ENCODE measurements around the gene DHTKD1. TPM values are rescaled to one million over a fixed set of nuclear protein-coding genes. Genes with fewer than 3 reads are reported as not detected.
"Not testable (repeated sequence)": the region's sequence is repeated elsewhere in the genome, so short reads cannot be mapped to it uniquely, and the experiment has no call there.

The DHTKD1 gene
- total RNA-seq, 1 donor from 2014 or later, result 25.4 TPM

DNA sequence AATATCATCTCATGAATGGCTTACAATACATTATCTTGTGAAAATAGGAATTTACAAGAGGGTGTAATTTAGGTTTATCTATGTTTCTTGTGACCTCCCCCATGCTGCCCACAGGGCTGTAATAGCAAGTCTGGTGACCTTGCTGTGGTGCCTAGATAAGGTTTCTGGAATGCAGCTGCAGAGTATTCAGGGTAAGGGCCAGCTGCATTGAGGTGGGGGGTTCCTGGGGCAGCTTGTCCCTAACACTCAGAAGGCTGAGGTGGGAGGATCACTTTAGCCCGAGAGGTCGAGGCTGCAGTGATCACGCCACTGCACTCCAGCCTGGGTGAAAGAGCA, 5.3 kb upstream of the DHTKD1 start:
- DNase-seq (ENCODE audit: low read depth), result no peak
- H3K4me3 ChIP-seq (ENCODE audit: low read depth, low read length), result no peak overlapping the region
- TF ChIP-seq, protein P1, sequence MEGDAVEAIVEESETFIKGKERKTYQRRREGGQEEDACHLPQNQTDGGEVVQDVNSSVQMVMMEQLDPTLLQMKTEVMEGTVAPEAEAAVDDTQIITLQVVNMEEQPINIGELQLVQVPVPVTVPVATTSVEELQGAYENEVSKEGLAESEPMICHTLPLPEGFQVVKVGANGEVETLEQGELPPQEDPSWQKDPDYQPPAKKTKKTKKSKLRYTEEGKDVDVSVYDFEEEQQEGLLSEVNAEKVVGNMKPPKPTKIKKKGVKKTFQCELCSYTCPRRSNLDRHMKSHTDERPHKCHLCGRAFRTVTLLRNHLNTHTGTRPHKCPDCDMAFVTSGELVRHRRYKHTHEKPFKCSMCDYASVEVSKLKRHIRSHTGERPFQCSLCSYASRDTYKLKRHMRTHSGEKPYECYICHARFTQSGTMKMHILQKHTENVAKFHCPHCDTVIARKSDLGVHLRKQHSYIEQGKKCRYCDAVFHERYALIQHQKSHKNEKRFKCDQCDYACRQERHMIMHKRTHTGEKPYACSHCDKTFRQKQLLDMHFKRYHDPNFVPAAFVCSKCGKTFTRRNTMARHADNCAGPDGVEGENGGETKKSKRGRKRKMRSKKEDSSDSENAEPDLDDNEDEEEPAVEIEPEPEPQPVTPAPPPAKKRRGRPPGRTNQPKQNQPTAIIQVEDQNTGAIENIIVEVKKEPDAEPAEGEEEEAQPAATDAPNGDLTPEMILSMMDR (conservative IDR thresholded peaks at IDR 0.05; ENCODE audit: low read depth, low read length), result no peak

DNA sequence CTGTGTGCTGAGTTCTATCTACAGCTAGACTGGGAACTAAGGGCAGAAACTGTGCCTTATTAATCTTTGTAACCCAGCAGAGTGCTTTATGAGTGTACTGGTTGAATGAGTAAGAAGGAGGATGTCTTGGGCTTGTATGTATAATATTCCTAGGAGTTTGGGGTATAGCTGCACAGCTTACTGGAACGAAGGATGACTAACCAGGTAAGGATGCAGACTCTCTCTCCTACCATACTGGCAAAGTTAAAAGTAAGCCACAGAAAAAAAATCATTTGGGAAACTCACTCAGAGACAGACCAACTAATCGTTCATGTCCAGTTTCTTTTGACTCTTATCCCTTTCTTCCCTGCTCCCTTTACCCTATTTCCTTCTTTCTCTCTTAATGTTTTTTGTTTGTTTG, 1.4 kb upstream of the DHTKD1 start:
- peak; percentile 66 for DNase-seq (ENCODE audit: low read depth)
- no peak overlapping the region for H3K4me3 ChIP-seq (ENCODE audit: low read depth, low read length)
- TF ChIP-seq, protein P1 (conservative IDR thresholded peaks at IDR 0.05; ENCODE audit: low read depth, low read length), result no peak

- H3K4me3 ChIP-seq (ENCODE audit: low read depth, low read length); DNase-seq (ENCODE audit: low read depth): not testable (repeated sequence)
Measured at GRCh38 chr10:12071441-12071840, 2.7 kb downstream of the DHTKD1 start.

- no peak overlapping the region for H3K4me3 ChIP-seq (ENCODE audit: low read depth, low read length)
- TF ChIP-seq, protein P1 (conservative IDR thresholded peaks at IDR 0.05; ENCODE audit: low read depth, low read length), result no peak
- DNase-seq (ENCODE audit: low read depth), result no peak
Measured at GRCh38 chr10:12073526-12073925, 4.8 kb downstream of the DHTKD1 start.

DNA sequence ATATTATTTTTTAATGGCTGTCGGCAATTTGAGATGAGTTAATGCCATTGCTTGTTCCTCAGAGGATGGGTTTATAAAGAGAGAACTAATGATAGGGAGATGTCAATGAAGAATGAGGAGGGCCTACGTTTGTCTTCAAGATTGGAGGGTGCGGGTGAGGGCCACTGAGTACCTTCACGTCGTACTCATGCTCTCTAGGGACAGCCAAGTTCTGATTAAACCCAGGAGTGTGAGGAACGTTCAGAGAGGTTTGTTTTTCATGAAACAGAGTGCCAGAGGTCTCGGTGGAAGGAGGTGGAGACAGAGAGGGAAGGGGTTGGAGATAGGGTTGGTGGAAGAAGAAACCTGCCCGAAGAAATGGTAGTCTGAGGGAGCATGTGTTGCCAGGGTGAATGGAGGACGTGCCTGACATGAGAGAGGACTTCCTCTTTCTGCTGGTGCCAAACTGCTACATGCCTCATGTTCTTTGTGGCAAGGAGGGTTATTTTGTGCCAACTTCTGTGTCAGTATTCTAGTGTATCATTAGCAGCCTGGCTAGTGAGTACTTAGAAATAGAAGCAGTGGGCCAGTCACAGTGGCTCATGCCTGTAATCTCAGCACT, 8.9 kb downstream of the DHTKD1 start:
- TF ChIP-seq, protein P1 (conservative IDR thresholded peaks at IDR 0.05; ENCODE audit: low read depth, low read length), result no peak
- no peak overlapping the region for H3K4me3 ChIP-seq (ENCODE audit: low read depth, low read length)
- no peak for DNase-seq (ENCODE audit: low read depth)

GRCh38 chr10:12081470-12081869, 12.7 kb downstream of the DHTKD1 start:
- TF ChIP-seq, protein P1 (conservative IDR thresholded peaks at IDR 0.05; ENCODE audit: low read depth, low read length), result no peak
- no peak overlapping the region for H3K4me3 ChIP-seq (ENCODE audit: low read depth, low read length)
- no peak for DNase-seq (ENCODE audit: low read depth)

- TF ChIP-seq, protein P1 (conservative IDR thresholded peaks at IDR 0.05; ENCODE audit: low read depth, low read length), result no peak
- no peak overlapping the region for H3K4me3 ChIP-seq (ENCODE audit: low read depth, low read length)
- DNase-seq (ENCODE audit: low read depth), result no peak
Measured at GRCh38 chr10:12081879-12082557, 13.3 kb downstream of the DHTKD1 start.

All from epithelial cell of proximal tubule (primary cell).